Left hindlimb (tissue), 1 donor: Measurements from ENCODE around the gene ARF1.

Experiments
- DNase-seq: peaks from one replicate; pipeline ENCODE4 v3.0.0-alpha.2; 2018

The ARF1 gene

DNA sequence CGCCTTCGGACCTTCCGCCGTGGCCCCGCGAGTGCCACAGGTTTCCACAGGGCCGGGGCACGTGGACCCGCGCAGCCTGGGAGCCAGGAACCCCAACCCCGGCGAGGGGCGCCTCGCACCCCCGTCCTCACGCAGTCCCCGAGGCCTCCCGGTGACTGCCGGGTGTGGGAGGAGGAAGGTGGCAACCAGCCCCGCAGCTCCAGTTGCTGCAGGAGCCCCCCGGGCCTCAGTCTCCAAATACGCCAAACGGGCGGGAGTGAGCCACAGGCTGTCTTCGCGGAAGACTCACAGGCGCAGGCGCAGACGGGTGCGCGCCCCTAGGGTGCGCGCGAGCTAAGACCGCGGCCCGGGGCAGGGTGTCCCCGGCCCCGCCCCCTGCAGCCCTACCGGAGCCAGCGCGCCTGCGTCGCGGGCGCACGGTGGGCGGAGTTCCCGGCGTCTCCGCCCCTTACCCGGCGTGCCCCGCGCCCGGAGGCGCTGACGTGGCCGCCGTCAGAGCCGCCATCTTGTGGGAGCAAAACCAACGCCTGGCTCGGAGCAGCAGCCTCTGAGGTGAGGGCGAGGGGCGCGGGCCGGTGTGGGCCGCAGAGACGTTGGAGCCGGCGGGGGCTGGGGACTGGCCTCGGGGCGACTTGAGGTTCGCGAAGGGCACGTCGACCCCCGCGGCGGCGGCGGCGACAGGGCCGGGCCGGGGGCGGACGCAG, at the start of gene ARF1:
Gene ARF1 (plus strand): TSS at position 495 of the 704 bp plus-strand sequence. CDS start 14,407 bp downstream, outside the sequence.
- DNase-seq, result peak; percentile 94

DNA sequence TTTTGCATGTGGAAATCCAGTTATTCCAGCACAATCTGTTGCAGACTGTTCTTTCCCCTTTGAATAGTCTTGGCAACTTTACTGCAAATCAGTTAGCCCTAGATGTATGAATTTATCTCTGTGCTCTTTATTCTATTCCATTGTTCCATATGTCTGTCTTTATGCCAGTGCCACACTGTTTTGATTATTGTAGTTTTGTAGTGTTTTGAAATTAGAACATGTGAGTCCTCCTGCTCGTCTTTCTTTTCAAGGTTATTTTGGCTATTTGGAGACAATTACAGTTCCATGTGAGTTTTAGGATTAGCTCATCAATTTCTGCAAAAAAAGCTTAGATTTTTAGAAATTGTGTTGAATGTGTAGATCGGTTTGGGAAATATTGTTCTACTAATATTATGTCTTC, 49.1 kb upstream of the ARF1 start:
- no peak for DNase-seq

DNA sequence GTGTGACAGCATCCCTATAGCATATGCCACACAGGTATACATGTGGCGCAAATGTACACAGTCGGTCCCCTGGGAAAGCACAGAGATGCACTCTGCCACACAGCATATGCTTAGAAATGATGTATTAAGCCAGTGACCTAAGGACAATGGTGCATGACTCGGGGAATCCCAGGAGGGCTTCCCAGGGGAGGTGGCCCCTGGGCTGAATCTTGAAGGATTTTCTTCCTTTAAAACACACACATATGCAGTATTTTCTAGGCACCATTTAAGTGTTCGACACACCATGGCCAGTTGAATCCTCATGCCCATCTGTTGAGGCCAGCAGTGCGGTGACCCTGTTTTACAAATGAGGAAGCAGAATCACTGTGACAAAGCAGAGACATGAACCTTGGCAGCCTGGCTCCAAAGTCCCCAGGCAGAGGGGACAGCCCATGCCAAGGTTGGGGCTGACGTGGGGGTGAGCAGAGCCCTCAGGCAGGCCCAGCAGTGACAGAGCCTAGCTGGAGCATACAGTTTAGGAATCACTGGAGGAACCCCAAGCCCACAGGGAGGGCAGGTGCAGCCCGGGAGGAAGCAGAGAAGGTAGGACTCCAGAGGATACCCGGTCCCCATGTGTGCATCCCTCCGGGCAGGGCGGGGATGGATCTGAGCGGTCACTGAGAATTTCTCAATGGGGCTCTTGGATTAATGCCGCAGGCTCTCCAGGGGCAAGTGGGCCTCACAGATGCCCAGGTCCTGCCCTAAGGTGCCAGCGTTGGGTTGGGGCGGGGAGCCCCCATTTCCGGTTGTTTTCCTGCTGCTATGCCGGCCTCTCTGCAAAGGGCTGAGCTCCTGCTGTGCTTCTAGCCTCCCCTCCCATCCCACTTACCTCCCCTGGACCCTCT, 47.3 kb upstream of the ARF1 start:
- DNase-seq, result no peak

DNA sequence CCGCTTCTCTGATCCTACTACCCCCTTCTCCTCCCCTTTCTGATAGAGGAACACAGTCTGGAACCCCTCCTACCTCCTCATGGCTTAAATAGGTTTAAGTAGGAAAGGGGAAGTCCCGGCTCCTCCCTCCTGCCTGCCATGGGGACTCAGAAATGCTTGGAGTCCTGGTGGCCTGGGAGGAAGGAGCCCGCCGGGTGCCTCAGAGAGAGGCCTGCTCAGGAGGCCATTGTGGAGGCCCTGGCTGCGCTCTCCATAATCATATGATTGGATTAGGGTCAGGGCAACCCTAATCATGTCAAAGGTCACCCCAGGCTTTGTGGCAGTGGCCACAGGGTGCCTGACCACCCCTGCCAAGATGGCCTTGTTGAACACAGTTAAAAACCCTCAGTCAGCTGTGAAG, 46.7 kb upstream of the ARF1 start:
- no peak for DNase-seq

DNA sequence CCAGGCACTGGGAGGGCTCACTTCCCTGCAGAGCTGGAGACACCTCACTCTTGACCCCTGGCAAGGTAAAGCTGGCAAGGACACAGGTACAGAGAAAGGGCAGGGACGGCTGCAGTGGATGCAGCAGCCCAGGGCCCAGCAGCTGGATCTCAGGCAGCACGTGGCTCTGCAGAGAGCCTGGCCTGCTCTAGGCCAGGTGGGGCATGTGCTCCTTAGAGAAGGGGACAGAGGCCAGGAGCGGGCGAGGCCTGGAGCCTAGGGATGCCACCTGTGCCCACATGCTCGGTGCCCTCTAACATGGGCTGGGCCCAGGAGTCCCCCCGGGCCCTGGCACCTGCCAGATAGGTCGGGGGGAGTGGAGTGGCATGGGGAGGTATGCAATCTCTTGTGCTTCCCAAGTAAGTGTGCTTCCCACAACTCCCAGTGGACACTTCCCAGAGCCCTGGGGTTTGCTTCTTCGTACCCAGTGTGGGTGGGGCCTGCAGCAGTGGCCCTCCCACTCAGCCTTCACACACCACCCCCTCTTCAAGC, 45.7 kb upstream of the ARF1 start:
- no peak for DNase-seq

DNA sequence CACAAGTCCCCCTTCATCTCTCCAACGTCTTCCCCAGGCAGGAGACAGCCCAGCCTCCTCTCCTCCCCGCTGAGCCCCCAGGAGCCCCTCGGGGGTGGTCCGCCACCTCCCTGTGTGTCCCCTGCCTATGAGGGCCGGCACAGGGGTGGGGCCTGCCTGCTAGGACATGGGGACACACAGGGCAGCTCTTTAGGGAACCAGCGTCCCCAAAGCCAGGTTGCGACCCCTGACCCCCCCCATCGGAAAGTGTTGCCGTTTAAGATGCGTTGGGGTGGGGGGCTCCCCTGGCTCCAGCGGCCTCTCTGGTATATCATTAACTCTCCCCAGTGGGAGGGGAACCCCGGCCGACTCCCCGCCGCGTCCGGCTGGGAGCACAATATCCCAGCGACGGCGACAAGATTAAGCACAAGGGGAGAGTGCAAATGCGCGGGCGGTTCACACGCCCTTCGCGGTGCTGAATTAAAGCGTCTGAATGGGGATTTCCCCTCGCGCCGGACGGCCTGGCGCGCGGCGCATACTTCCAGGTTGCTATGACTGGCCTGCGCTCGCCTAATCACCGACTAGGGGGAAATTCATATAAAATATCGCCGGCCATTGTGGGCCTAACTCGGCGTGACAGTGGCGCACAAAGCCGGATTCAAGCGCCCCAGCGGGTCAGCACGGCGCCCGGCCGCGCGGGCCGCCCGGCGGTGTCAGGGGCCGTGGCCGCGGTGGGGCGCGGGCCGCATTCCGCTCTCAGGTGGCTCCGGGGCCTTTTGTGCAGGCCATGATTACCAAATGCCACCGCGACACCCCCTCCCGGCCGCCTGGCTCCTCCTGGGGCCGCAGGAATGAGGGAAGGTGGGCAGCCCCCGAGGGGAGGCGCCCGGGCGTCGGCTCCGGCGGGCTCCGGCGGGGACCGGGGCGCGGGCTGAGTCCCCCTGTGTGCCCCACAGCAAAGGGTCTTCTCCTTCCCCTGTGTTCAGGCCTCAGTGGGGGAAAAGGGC, 44.8 kb upstream of the ARF1 start:
- DNase-seq, result no peak

DNA sequence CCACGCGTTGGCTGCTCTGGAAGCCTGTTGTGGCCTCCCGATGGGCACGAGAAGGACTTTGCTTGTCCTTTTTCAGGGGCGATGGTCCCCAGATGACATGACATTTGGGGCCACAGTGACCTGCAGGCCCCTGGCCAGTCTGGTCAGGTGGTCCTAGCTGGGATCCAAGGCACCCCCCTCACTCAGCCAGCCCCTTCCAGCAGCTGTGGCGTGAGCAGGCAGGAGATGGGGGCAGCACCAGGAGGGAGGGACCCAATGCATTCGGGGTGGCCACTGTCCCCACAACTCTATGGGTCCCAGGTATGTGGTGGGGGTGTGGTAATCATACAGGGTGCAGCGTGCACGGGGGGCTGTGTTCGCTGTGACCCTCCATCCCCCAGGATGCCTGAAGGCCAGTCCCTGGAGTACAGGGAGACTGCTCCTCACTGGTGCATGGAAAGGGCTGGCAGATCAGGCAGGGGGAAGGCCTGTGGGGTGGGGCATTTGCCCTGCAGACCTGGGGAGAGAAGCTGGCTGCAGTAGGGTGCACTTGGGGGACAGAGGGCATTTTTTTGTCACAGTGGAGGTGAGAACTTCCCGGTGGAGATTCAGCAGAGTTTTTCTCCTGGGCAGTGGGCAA, 44.0 kb upstream of the ARF1 start:
- DNase-seq, result no peak

DNA sequence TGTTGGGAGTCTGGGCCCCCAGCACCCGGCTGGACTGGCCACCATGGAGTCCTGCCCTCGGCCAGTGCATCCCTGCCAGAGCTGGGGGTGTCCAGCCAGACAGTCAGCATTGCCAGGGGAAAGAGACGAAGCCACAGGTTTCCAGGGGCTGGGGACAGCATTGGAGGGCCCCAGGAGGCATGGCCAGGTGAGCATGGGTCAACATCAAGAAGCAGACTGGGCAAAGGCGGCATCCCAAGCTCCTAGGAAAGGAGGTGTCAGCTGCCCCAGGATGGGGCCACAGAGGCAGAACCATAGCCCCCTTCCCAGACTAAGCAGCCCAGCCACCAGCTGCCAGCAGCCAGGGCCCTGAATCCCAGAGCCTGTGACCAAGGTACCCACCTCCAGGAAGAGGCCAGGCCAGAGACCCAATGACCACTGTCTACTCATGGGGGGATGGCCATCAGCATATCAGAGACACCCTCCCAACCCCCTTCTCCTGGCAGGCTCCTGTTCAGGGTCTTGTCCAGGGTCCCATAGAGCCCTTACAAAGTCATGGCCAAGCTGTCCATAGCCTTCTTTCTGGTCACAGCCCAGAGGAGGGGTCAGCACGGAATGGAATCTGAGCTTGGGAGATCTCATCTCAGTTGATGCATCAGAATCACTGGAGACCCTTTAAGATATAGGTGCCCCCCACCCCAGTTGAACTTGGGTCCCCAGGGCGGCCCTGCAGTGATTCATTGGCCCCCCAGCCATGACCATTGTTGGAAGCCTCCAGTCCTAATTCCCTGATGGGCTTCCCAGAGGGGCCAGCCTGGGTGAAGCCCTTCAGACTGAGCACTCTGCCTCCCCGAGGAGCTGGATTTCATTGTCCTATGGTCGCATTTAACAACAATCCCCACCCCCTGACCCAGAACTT, 43.3 kb upstream of the ARF1 start:
- DNase-seq, result no peak

DNA sequence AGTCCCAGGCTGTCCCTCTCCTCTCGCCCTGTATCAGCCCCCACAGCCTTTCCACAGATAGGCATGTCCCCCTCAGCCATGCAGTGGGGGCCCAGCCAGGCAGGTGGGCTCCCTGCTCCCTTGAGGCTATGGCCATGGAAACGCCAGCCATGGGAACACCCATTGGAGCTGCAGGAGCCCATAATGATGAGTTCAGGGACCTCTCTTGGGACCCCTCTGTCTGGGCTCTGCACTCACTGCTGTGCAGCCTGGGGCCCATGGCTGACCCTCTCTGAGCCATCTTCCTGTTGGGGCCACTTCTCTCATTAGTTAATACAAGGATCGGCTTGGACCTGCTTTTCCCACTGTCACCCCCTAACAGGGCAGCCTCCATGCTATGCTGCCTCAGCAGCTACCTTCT, 42.5 kb upstream of the ARF1 start:
- no peak for DNase-seq

DNA sequence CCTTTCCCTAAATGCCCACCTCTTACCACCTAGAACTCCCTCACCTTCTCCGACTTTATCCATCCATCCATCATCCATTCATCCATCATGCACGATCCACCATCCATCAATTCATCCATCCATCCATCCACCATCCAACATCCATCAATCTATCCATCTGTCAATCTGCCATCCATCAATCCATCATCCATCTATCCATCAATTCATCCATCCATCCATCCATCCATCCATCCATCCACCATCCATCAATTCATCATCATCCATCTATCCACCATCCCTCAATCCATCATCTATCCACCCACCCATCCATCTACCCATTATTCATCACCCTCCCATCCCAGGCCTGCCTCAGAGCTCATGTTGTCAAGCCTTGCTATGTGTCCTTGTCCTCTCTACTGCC, 41.2 kb upstream of the ARF1 start:
- DNase-seq, result no peak

DNA sequence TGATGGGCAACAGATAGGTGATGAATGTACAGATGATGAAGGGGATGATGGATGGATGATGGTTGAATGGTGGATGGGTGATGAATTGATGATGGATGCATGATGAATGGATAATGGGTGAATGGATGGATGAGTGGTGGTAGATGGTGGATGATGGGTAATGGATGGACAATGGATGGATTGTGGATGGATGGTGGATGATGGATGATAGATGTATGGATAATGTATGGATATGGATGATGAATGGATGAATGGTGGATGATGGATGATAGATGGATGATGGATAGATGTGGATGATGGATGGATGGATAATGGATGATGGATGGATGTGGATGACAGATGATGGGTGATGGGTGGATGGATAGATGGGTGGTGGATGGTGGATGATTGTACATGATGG, 40.0 kb upstream of the ARF1 start:
- no peak for DNase-seq

DNA sequence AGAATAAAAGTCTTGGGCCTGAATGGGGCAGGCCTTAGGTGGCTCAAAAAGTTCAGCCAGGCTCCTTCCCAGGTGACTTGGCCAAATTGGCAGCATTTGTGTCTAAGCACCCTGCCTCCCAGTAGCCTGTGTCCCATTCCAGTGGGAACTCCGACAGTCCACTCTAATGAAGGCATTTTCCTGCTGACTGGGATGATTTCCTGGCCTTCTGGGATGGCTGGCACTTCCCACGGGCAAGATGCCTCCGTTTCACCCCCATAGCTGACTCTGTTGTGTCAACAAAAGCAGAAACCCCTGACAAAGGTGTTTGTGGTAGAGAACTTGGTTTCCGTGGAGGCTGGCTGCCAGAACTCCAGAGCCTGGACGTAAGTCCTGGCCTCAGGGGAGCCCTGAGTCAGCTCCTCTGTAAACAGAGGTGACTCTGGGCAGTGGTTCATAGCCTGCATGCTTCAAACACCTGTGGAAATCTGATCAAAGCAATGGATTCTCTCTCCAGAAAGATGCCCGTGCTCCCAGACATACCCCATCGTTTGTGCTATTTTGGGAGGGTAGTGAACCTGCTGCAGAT, 39.1 kb upstream of the ARF1 start:
- no peak for DNase-seq

DNA sequence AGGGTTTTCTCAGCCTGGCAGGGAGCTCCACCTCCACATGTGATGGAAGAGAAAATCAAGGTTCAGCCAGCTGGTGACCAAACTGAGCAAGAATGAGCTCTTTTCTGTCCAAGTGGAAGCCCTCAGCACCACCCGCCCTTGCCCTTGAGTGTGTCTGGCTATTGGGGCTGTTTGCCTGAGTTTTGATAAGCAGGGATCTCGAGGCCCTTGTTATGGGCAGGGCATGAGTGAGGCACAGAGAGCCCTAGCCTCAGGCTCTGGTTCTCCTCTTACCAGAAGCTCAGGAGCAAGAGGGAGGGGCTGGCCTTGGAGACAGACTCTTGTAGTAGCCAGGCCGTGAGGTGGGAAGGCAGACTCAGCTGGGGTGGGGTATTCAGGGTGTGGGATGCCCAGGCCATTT, 37.5 kb upstream of the ARF1 start:
- DNase-seq, result no peak

DNA sequence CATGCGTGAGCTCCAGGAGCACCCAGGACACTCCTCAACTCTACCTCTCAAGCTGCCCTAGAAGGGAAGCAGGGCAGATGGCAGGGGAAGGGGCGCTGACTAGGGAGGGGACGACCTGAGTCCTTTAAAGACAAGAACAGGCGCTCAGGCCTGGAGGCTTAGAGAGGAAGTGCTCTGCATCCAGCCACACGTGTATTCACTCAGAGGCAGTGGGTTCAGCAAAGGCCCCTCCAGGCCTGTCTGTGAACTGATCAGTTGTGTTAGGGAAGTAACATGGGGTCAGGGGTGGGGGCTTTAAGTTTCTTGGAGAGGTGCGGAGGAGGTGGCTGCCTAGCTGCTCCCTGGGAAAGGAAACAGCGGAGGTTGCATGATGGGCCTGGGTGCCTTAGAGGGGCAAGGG, 37.1 kb upstream of the ARF1 start:
- no peak for DNase-seq

DNA sequence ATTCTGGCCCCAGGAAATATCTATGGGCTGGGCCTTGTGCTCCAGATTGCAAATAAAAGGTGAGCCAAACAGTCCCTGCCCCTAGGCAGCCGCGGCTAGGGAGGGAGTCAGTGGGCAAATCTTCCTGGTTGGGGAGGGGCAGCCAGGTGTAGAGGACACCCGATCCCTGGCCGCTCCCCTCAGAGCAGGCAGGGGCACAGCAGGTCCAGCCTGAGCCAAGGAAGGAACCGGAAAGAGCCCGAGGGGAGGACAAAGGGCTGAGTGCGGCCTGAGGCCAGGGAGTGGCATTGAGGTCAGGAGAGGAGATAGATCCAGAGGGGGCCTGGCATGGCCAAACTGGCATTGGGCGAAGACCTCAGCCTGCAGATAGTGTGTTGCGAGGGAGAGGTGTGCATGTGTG, 36.6 kb upstream of the ARF1 start:
- no peak for DNase-seq

DNA sequence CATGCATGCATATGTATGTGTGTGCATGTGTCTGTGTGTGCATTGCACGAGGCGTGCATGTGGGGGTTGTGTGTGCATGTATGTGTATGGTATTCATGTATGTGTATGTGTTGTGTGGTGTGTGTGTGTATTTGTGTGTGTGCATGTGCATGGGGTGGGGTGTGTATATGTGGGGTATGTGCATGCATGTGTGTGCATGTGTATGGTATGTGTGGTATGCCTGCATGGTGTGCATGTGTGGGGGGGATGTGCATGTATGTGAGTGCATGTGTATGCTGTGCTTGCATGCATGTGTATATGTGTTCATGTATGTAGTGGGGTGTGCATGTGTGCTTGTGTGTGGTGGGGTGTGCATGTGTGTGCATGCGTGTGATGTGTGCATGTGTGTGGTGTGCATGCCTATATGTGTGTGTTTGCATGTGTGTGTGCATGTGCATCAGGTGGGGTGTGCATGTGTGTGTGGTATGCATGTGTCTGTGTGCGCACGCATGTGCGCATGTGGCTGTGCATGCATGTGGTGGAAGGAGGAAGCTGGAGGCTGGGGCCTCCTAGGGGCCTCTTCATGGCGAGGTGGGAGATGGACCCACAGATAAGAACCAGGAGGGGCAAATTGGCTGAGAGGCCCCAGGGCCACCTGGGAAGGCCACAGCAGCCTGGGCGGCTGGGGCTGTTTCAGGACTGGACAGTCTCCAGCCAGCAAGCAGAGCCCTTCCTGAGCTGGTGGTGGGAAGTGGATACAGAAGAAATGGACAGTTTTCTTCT, 35.9 kb upstream of the ARF1 start:
- no peak for DNase-seq

DNA sequence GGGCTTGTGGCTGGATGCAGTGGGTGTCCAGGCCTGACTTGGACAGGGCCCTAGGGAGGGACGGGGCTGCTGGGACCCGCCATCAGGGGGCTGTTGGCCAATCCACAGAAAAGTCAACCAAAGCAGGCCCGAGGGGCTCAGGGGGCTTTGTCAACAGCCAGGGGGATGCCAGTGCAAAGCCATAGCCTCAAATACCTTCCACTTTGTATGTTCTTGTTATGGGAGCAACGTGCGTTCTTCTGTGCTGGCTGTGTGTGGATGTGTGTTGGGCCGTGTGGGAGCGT, 35.4 kb upstream of the ARF1 start:
- no peak for DNase-seq

DNA sequence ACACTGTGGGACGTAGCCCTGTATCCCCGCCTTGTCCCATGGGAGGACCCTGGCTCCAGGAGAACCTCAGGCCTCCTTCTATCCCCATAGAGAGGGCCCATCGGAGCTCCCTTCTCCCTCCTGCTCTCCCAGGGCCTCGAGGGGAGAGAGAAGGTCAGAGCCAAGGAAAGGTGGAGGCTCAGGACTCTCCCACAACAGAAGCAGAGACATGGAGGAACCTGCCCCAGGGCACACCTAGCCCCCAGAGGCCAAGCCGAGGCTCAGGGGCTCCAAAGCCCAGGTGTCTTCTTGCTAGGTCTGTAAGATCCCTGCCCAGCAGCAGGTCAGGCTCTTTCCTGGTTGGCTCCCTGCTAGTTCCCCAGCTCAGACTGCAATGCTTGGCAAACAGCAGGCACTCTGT, 34.4 kb upstream of the ARF1 start:
- no peak for DNase-seq

DNA sequence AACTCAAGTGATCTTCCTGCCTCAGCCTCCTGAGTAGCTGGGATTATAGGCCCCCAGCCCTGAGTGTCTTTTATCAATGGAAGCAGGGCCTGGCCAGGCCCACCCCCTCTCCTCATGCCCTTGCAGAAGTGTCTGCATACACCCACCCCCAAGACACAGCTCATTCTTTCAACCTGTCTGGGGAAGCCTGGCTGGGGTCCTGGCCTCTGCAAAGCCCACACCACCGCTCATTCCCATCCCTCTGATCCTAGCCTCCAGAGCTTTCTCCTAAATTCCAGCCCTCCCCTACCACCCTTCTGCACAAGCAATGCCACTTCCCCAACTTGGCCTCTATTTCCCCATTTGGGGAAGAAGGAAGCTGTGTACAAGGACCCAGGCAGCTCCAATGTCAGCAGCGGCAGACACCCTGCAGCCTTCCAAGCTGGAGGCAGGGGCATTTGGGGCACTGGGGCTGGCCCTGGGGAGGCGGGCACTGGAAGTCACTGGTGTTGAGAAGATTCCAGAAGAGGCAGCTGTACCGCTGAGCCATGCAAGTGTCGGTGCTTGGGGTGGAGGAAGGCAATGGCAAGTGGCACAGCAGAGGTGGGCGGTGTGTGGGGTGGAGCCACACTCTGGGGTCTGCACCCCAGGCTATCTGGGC, 33.7 kb upstream of the ARF1 start:
- no peak for DNase-seq
